GM23248 (cell line): ENCODE measurements around the gene NCOA1. TPM values are rescaled to one million over a fixed set of nuclear protein-coding genes. Genes with fewer than 3 reads are reported as not detected.

Experiments used
- DNase-seq: peaks from one replicate; pipeline ENCODE4 v3.0.0-alpha.2; 2015
- H2AFZ ChIP-seq: fragments of 200-600 bp; sonication (generic); 2 replicates; pipeline ENCODE4 v1.6.1; 2016; ENCODE audit warnings: antibody characterized with exemption
- H3F3A ChIP-seq: fragments of 200-600 bp; sonication (generic); 2 replicates; pipeline ENCODE4 v1.6.1; 2016; ENCODE audit warnings: mild to moderate bottlenecking, antibody characterized with exemption, mixed run types; ENCODE audit not compliant: insufficient read depth
- H3K27ac ChIP-seq: fragments of 200-600 bp; sonication (generic); 2 replicates; pipeline ENCODE4 v1.5.1; 2016; ENCODE audit warnings: mild to moderate bottlenecking
- H3K27me3 ChIP-seq: fragments of 200-600 bp; sonication (generic); replicated peaks from 2 replicates; pipeline ENCODE4 v1.6.1; 2016; ENCODE audit warnings: mild to moderate bottlenecking; ENCODE audit not compliant: insufficient read depth
- H3K36me3 ChIP-seq: fragments of 200-600 bp; sonication (generic); 2 replicates; pipeline ENCODE4 v1.6.1; 2016; ENCODE audit warnings: low read depth, mild to moderate bottlenecking
- H3K4me1 ChIP-seq: fragments of 200-600 bp; sonication (generic); 2 replicates; pipeline ENCODE4 v1.6.1; 2016; ENCODE audit warnings: mild to moderate bottlenecking; ENCODE audit not compliant: insufficient read depth
- H3K4me2 ChIP-seq: fragments of 200-600 bp; sonication (generic); one replicate; pipeline ENCODE4 v1.6.1; 2016; ENCODE audit warnings: mild to moderate bottlenecking; ENCODE audit not compliant: unreplicated experiment
- H3K4me3 ChIP-seq: fragments of 200-600 bp; sonication (generic); 2 replicates; pipeline ENCODE4 v1.5.1; 2016; ENCODE audit warnings: mild to moderate bottlenecking
- H3K79me2 ChIP-seq: fragments of 200-600 bp; sonication (generic); 2 replicates; pipeline ENCODE4 v1.6.1; 2016; ENCODE audit warnings: mild to moderate bottlenecking; ENCODE audit not compliant: insufficient read depth
- H3K9ac ChIP-seq: fragments of 200-600 bp; sonication (generic); 2 replicates; pipeline ENCODE4 v1.6.1; 2016; ENCODE audit warnings: mild to moderate bottlenecking
- H3K9me2 ChIP-seq: fragments of 200-600 bp; sonication (generic); 2 replicates; pipeline ENCODE4 v1.6.1; 2016; ENCODE audit warnings: mixed run types, mild to moderate bottlenecking, moderate library complexity; ENCODE audit not compliant: insufficient read depth
- H3K9me3 ChIP-seq: fragments of 200-600 bp; sonication (generic); one replicate; pipeline ENCODE4 v1.6.1; 2017; ENCODE audit warnings: low read depth
- H4K20me1 ChIP-seq: fragments of 200-600 bp; sonication (generic); 2 replicates; pipeline ENCODE4 v1.6.0; 2016; ENCODE audit not compliant: insufficient read depth
- EZH2 ChIP-seq: fragments of 200-600 bp; sonication (generic); IDR thresholded peaks from 2 replicates; pipeline ENCODE4 v1.6.1; 2018; ENCODE audit warnings: antibody characterized with exemption, mild to moderate bottlenecking; ENCODE audit not compliant: insufficient read depth, poor library complexity, severe bottlenecking
- EZH2phosphoT487 ChIP-seq: fragments of 200-600 bp; sonication (generic); IDR thresholded peaks from 2 replicates; pipeline ENCODE4 v1.6.1; 2018; ENCODE audit warnings: antibody characterized with exemption, moderate library complexity, mild to moderate bottlenecking, low read depth; ENCODE audit not compliant: insufficient read depth
- WGBS, 2 experiments: methylation state at CpG; one replicate each; pipeline ENCODE4 v1.1.6; 2015 to 2017; ENCODE audit warnings: low lambda C conversion rate in 2 of 2, low coverage in 1 of 2; ENCODE audit errors: missing lambda C conversion rate in 2 of 2; 5-methylcytosine and 5-hydroxymethylcytosine counted together
- in situ Hi-C: fragments of 300-500 bp; cut with MboI; formaldehyde crosslinking; loops from 2 replicates; pipeline ENCODE4 v1.15.0; 2020
- polyA plus RNA-seq: library from polyadenylated mRNA; unstranded; fragments of >200 nt; fragmentation: Nextera tagmentation; extraction: Ambion mirVana; gene quantifications from 2 replicates; pipeline ENCODE4 v1.2.1, GENCODE V29; 2016
- total RNA-seq: library from RNA; depleted of rRNA; stranded (reverse); fragments of >200 nt; shearing (Covaris generic); gene quantifications from 2 replicates; pipeline ENCODE4 v1.2.3, GENCODE V29; 2014

Gene NCOA1
- total and polyA plus RNA-seq, 2 experiments from 2014 or later = 2.6 to 8.0 TPM

DNA sequence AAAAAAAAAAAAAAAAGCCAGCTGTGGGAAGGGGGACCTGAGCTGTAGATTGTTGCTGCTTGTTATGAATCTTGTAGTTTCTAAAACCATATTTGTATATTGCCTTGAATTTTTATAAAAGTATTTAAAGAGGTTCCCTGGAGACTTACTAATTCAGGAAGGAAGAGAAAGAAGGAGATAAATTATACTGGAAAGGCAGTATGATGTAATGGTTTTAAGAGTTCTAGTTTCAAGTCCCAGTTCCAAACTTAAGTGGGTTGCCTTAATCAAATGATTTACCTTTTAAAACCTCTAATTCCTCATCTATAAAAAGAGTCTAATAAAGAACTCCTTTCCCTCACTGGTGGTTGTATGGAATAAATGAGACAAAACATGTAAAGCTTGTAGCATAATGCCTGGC, 240.0 kb downstream of the NCOA1 start:
- H3K27me3 ChIP-seq = no peaks in the 10 kb centered on the region
- H3K27ac ChIP-seq = no peak overlapping the region
- H3K9me3 ChIP-seq = no peaks in the 10 kb centered on the region
- H3F3A ChIP-seq = no peaks in the 10 kb centered on the region
- H3K4me1 ChIP-seq = 0 out of 2 replicates have a peak, but pooled peaks cover 6% of the 10 kb centered on the region
- peaks cover 5% of the 10 kb centered on the region; the same call in 1 of the 2 replicates for H3K36me3 ChIP-seq
- no peak overlapping the region for H3K9ac ChIP-seq
- H4K20me1 ChIP-seq = no peaks in the 10 kb centered on the region
- H2AFZ ChIP-seq = no peak overlapping the region
- no peak overlapping the region for H3K4me3 ChIP-seq
- H3K79me2 ChIP-seq = no peaks in the 10 kb centered on the region
- no peaks in the 10 kb centered on the region for H3K9me2 ChIP-seq
- DNase-seq = no peak
- no peak for TF ChIP-seq EZH2
- TF ChIP-seq EZH2phosphoT487 = no peak
- in situ Hi-C loops = no loop called here
- H3K4me2 ChIP-seq = no peak overlapping the region

DNA sequence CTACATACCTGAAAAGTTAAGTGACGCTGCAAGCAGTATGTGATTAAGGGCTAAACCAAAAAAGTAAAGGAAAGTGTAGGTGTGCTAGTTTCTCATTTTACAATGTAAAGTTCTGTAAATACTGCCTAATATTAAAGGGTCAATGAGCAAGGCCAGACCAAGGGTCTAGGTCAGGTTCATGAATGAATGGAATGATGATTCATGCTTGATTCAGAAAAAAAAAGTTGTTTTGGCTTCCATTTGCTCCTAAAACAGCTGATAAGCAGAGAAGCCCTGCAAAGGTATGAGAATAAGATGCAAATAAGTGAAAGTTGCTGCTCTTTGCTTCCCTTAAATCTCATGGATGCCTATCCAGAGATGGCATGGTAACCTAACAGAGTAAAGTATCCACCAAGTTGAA, 240.9 kb downstream of the NCOA1 start:
- TF ChIP-seq EZH2 (no peak), EZH2phosphoT487 (no peak)
- no peak overlapping the region for H3K9ac ChIP-seq
- WGBS, 2 experiments = 93 to 100% methylated on average over 1 of the region's 1 CpG
- H3K36me3 ChIP-seq = peaks cover 5% of the 10 kb centered on the region; the same call in 1 of the 2 replicates
- H3K27me3 ChIP-seq = no peaks in the 10 kb centered on the region
- H3K9me3 ChIP-seq = no peaks in the 10 kb centered on the region
- H3K9me2 ChIP-seq = no peaks in the 10 kb centered on the region
- no peak overlapping the region for H3K4me2 ChIP-seq
- H3K4me1 ChIP-seq = 0 out of 2 replicates have a peak, but pooled peaks cover 6% of the 10 kb centered on the region
- H3K79me2 ChIP-seq = no peaks in the 10 kb centered on the region
- H4K20me1 ChIP-seq = no peaks in the 10 kb centered on the region
- no peak overlapping the region for H3K27ac ChIP-seq
- no peak for DNase-seq
- H3F3A ChIP-seq = no peaks in the 10 kb centered on the region
- in situ Hi-C loops = no loop called here
- H2AFZ ChIP-seq = no peak overlapping the region
- no peak overlapping the region for H3K4me3 ChIP-seq

DNA sequence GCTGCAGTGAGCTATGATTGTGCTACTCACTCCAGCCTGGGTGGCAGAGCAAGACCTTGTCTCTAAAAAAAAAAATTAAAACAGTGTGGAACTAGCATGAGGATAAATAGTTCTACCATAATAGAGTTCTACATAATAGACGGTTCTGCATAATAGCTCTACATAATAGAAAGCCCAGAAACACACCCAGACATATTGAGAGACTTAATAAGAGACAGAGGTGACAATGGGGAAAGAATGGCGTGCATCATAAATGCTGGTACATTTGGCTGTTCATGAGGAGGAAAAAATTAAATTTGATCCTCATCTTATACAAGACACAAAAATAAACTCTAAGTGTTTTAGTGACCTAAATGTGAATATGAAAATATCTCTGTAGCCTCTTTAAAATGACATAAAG, 243.7 kb downstream of the NCOA1 start:
- TF ChIP-seq EZH2phosphoT487 (no peak), EZH2 (no peak)
- H3K4me1 ChIP-seq = 0 out of 2 replicates have a peak, but pooled peaks cover 6% of the 10 kb centered on the region
- H3K4me2 ChIP-seq = no peak overlapping the region
- no peaks in the 10 kb centered on the region for H3K9me3 ChIP-seq
- H3K9ac ChIP-seq = no peak overlapping the region
- no peaks in the 10 kb centered on the region for H3F3A ChIP-seq
- no peaks in the 10 kb centered on the region for H3K9me2 ChIP-seq
- no peak overlapping the region for H2AFZ ChIP-seq
- in situ Hi-C loops = no loop called here
- H3K36me3 ChIP-seq = no peaks in the 10 kb centered on the region
- no peak overlapping the region for H3K27ac ChIP-seq
- no peaks in the 10 kb centered on the region for H4K20me1 ChIP-seq
- H3K79me2 ChIP-seq = no peaks in the 10 kb centered on the region
- WGBS, 2 experiments = 99 to 100% methylated on average over 2 of the region's 2 CpGs
- H3K4me3 ChIP-seq = no peak overlapping the region
- no peak for DNase-seq
- H3K27me3 ChIP-seq = no peaks in the 10 kb centered on the region

DNA sequence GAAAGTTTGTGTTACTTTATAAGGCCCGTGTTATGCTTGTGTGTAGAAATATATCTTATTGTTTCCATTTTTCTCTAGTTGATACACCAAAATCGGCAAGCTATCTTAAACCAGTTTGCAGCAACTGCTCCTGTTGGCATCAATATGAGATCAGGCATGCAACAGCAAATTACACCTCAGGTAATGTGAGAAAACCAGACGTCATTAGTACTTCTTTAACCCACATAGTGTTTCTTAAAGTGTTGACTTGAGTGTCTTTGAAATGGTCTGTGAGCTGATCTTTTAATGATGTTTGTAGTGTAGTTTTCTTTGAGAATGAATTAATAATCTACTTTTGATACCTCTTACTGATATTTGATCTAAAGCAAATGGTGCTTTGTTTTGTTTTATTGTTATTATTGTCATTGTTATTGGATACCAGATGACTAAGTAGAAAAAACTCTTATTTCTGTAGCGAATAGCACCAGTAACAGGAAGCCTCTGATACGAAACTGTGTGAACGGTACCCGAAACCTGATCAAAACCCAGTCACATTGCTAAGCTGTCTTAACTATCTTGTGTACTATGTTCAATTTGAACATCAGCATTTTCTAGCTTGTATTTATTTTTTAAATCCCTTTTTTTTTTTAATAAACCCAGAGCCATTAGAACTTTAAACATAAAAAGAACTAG, 248.4 kb downstream of the NCOA1 start:
- Histone ChIP-seq H3K79me2 (no peaks in the 10 kb centered on the region), H3K27ac (no peak overlapping the region), H3K9me3 (no peaks in the 10 kb centered on the region), H3K27me3 (no peaks in the 10 kb centered on the region), H3K9ac (no peak overlapping the region), H3K4me3 (no peak overlapping the region), H3K4me1 (no peaks in the 10 kb centered on the region), H4K20me1 (no peaks in the 10 kb centered on the region), H3K9me2 (no peaks in the 10 kb centered on the region), H3F3A (no peaks in the 10 kb centered on the region), H3K36me3 (no peaks in the 10 kb centered on the region), H3K4me2 (no peak overlapping the region), H2AFZ (no peak overlapping the region)
- in situ Hi-C loops = no loop called here
- TF ChIP-seq EZH2phosphoT487 (no peak), EZH2 (no peak)
- 74 to 79% methylated on average over 7 of the region's 7 CpGs for WGBS, 2 experiments
- no peak for DNase-seq

DNA sequence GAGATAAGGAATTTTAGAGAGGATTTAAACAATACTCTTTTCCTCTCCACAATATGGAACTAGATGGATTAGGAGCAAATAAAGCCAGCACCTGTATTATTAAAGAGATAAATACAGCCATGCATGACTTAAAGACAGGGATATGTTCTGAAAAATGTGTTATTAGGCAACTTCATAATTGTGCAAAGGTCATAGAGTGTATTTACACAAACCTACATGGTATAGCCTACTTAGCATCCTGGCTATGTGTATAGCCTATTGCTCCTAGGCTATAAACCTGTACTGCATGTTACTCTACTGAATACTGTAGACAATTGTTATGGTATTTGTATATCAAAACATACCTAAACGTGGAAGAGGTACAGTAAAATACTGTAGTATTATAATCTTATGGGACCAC, 249.1 kb downstream of the NCOA1 start:
- Histone ChIP-seq H3K4me1 (no peaks in the 10 kb centered on the region), H2AFZ (no peak overlapping the region), H3K27me3 (no peaks in the 10 kb centered on the region), H3K36me3 (no peaks in the 10 kb centered on the region), H3F3A (no peaks in the 10 kb centered on the region), H3K4me3 (no peak overlapping the region), H3K9ac (no peak overlapping the region), H3K9me3 (no peaks in the 10 kb centered on the region), H4K20me1 (no peaks in the 10 kb centered on the region), H3K27ac (no peak overlapping the region), H3K79me2 (no peaks in the 10 kb centered on the region), H3K4me2 (no peak overlapping the region), H3K9me2 (no peaks in the 10 kb centered on the region)
- TF ChIP-seq EZH2phosphoT487 (no peak), EZH2 (no peak)
- DNase-seq = no peak
- in situ Hi-C loops = no loop called here
- 60 to 62% methylated on average over 1 of the region's 1 CpG for WGBS, 2 experiments
